Common myeloid progenitor, CD34-positive (primary cell): ENCODE results near the gene ZNF263.

Source experiments
- CTCF ChIA-PET: fragments of 350-600 bp; sonication (Branson Sonifier 250); formaldehyde crosslinking; loops from one replicate; lab custom pipeline; 2021; ENCODE audit warnings: antibody characterized with exemption; lab: Charles Lee
- POLR2A ChIA-PET: fragments of 350-600 bp; sonication (Branson Sonifier 250); formaldehyde crosslinking; loops from one replicate; lab custom pipeline; 2021; ENCODE audit warnings: antibody characterized with exemption; lab: Charles Lee
- DNase-seq, 3 donors: peaks; one replicate each; pipeline versions ENCODE4 v3.0.0 to v3.0.0-alpha.2; 2013
- H3K27ac ChIP-seq, 2 experiments: 1 replicate in 1 of 2; 2 replicates in 1 of 2; pipeline ENCODE4 v1.7.0; 2013; ENCODE audit warnings: inconsistent platforms in 2 of 2, low read length in 2 of 2, mild to moderate bottlenecking in 2 of 2, low read depth in 1 of 2, moderate library complexity in 1 of 2; ENCODE audit not compliant: severe bottlenecking in 2 of 2, insufficient read depth in 1 of 2, poor library complexity in 1 of 2
- H3K27me3 ChIP-seq, 5 experiments: replicated peaks in 2 of 5; 1 replicate in 3 of 5; 2 replicates in 2 of 5; pipeline versions ENCODE4 v1.6.1 to v1.7.0; 2013; ENCODE audit warnings: low read length in 4 of 5, mild to moderate bottlenecking in 2 of 5, moderate library complexity in 2 of 5, inconsistent platforms in 1 of 5; ENCODE audit not compliant: insufficient read depth in 5 of 5, control insufficient read depth in 4 of 5
- H3K36me3 ChIP-seq, 4 experiments: 1 replicate in 2 of 4; 2 replicates in 2 of 4; pipeline versions ENCODE4 v1.6.1 to v1.7.0; 2013; ENCODE audit warnings: low read length in 3 of 4, control low read depth in 1 of 4, mild to moderate bottlenecking in 1 of 4; ENCODE audit not compliant: control insufficient read depth in 4 of 4, insufficient read depth in 4 of 4
- H3K4me1 ChIP-seq, 4 experiments: 1 replicate in 3 of 4; 2 replicates in 1 of 4; pipeline versions ENCODE4 v1.6.1 to v1.7.1; 2013; ENCODE audit warnings: low read length in 3 of 4, mild to moderate bottlenecking in 3 of 4, control low read depth in 1 of 4, inconsistent platforms in 1 of 4, moderate library complexity in 1 of 4; ENCODE audit not compliant: control insufficient read depth in 4 of 4, insufficient read depth in 4 of 4; ENCODE audit errors: control extremely low read depth in 1 of 4
- H3K4me3 ChIP-seq, 7 experiments: 1 replicate in 4 of 7; 2 replicates in 3 of 7; pipeline versions ENCODE4 v1.5.1 to v1.7.0; 2013; ENCODE audit warnings: mild to moderate bottlenecking in 7 of 7, low read length in 6 of 7, moderate library complexity in 6 of 7, inconsistent platforms in 2 of 7, low read depth in 2 of 7, control low read depth in 1 of 7; ENCODE audit not compliant: insufficient read depth in 4 of 7, control insufficient read depth in 1 of 7; ENCODE audit errors: extremely low read depth in 1 of 7
- H3K9me3 ChIP-seq, 5 experiments: 1 replicate in 4 of 5; 2 replicates in 1 of 5; pipeline versions ENCODE4 v1.6.1 to v1.7.1; 2013; ENCODE audit warnings: low read length in 4 of 5, mild to moderate bottlenecking in 2 of 5, inconsistent platforms in 1 of 5, low read depth in 1 of 5, moderate library complexity in 1 of 5; ENCODE audit not compliant: control insufficient read depth in 4 of 5, insufficient read depth in 2 of 5; ENCODE audit errors: control extremely low read depth in 1 of 5
- WGBS: methylation state at CpG from one replicate; pipeline ENCODE4 v1.1.5; 2013; ENCODE audit not compliant: insufficient coverage; 5-methylcytosine and 5-hydroxymethylcytosine counted together

The ZNF263 gene

GRCh38 chr16:3243882-3244281, 39.4 kb upstream of the ZNF263 start:
- Histone ChIP-seq H3K4me3 (no peak overlapping the region), H3K27me3 (peaks cover 0 to 4% (median 2%) of the 10 kb centered on the region in 5 experiments)

GRCh38 chr16:3246002-3246401, 37.3 kb upstream of the ZNF263 start:
- peaks cover 0 to 11% (median 2%) of the 10 kb centered on the region in 5 experiments for H3K27me3 ChIP-seq
- H3K36me3 ChIP-seq: no peaks in the 10 kb centered on the region
- WGBS: 91% methylated on average over 7 of the region's 7 CpGs
- H3K4me1 ChIP-seq: peaks cover 0 to 3% (median 0%) of the 10 kb centered on the region in 4 experiments
- no peak overlapping the region for H3K4me3 ChIP-seq
- no peak overlapping the region for H3K27ac ChIP-seq
- peaks cover 0 to 5% (median 0%) of the 10 kb centered on the region in 5 experiments for H3K9me3 ChIP-seq
- no peak for DNase-seq
- CTCF ChIA-PET: no interaction called here
- POLR2A ChIA-PET: no interaction called here

More at GRCh38 chr16:3243882-3244281, 39.4 kb upstream of the ZNF263 start:
- H3K4me1 ChIP-seq: peaks cover 0 to 3% (median 0%) of the 10 kb centered on the region in 4 experiments
- no peaks in the 10 kb centered on the region for H3K36me3 ChIP-seq
- peaks cover 0 to 5% (median 0%) of the 10 kb centered on the region in 5 experiments for H3K9me3 ChIP-seq
- DNase-seq: no peak
- WGBS: 64% methylated on average over 4 of the region's 6 CpGs
- POLR2A ChIA-PET: no interaction called here
- H3K27ac ChIP-seq: no peak overlapping the region
- CTCF ChIA-PET: no interaction called here

- Histone ChIP-seq H3K36me3 (no peaks in the 10 kb centered on the region), H3K27ac (no peak overlapping the region), H3K4me3 (no peak overlapping the region), H3K4me1 (peaks cover 0 to 3% (median 0%) of the 10 kb centered on the region in 4 experiments), H3K9me3 (peaks cover 0 to 5% (median 0%) of the 10 kb centered on the region in 5 experiments), H3K27me3 (peaks cover 0 to 11% (median 0%) of the 10 kb centered on the region in 5 experiments)
- CTCF ChIA-PET: no interaction called here
- DNase-seq: peak in 1 of 3 donors; percentile 36
- POLR2A ChIA-PET: no interaction called here
- 48% methylated on average over 10 of the region's 10 CpGs for WGBS
Observed at GRCh38 chr16:3246876-3247275, 36.4 kb upstream of the ZNF263 start.

GRCh38 chr16:3248596-3248995, 34.7 kb upstream of the ZNF263 start:
- Histone ChIP-seq H3K36me3 (no peaks in the 10 kb centered on the region), H3K9me3 (peaks cover 0 to 3% (median 0%) of the 10 kb centered on the region in 5 experiments), H3K27ac (no peak overlapping the region), H3K4me1 (peaks cover 0 to 3% (median 0%) of the 10 kb centered on the region in 4 experiments), H3K27me3 (peaks cover 0 to 16% (median 1%) of the 10 kb centered on the region in 5 experiments), H3K4me3 (no peak overlapping the region)
- CTCF ChIA-PET: no interaction called here
- POLR2A ChIA-PET: no interaction called here
- DNase-seq: no peak
- 90% methylated on average over 5 of the region's 5 CpGs for WGBS

- Histone ChIP-seq H3K36me3 (no peaks in the 10 kb centered on the region), H3K27ac (no peak overlapping the region), H3K4me1 (peaks cover 0 to 3% (median 0%) of the 10 kb centered on the region in 4 experiments), H3K27me3 (peaks cover 0 to 17% (median 1%) of the 10 kb centered on the region in 5 experiments), H3K9me3 (peaks cover 0 to 3% (median 0%) of the 10 kb centered on the region in 5 experiments), H3K4me3 (no peak overlapping the region)
- ChIA-PET POLR2A (no interaction called here), CTCF (no interaction called here)
- no CpG with 5 or more reads among the region's 1 CpG for WGBS
- no peak for DNase-seq
Observed at GRCh38 chr16:3249020-3249419, 34.3 kb upstream of the ZNF263 start.

- Histone ChIP-seq H3K9me3 (no peaks in the 10 kb centered on the region), H3K27ac (no peak overlapping the region), H3K27me3 (peaks cover 0 to 22% (median 1%) of the 10 kb centered on the region in 5 experiments), H3K4me3 (no peak overlapping the region), H3K4me1 (peaks cover 0 to 3% (median 0%) of the 10 kb centered on the region in 4 experiments), H3K36me3 (no peaks in the 10 kb centered on the region)
- CTCF ChIA-PET: no interaction called here
- DNase-seq: no peak
- POLR2A ChIA-PET: no interaction called here
- 90% methylated on average over 11 of the region's 14 CpGs for WGBS
Observed at GRCh38 chr16:3249451-3249850, 33.8 kb upstream of the ZNF263 start.

GRCh38 chr16:3252967-3253366, 30.3 kb upstream of the ZNF263 start:
- H3K4me1 ChIP-seq: no peaks in the 10 kb centered on the region
- H3K36me3 ChIP-seq: no peaks in the 10 kb centered on the region
- peaks cover 0 to 4% (median 2%) of the 10 kb centered on the region in 5 experiments for H3K9me3 ChIP-seq
- 96% methylated on average over 4 of the region's 4 CpGs for WGBS
- DNase-seq: no peak
- H3K4me3 ChIP-seq: no peak overlapping the region
- H3K27me3 ChIP-seq: peaks cover 0 to 34% (median 1%) of the 10 kb centered on the region in 5 experiments
- CTCF ChIA-PET: interaction anchor here (0.6 kb wide), 1 partner anchor 356 kb away, joined by 3 read pairs; no protein-coding TSS in a partner anchor
- POLR2A ChIA-PET: no interaction called here
- H3K27ac ChIP-seq: no peak overlapping the region
